GM12801 (cell line): ENCODE measurements around the gene FNDC1.

Source experiments
- TF ChIP-seq, protein P1 (sequence below): IDR thresholded peaks from one replicate; pipeline ENCODE4 v1.5.1; 2011; ENCODE audit warnings: control low read depth; ENCODE audit not compliant: insufficient read length; ENCODE audit errors: extremely low read depth

The FNDC1 gene

DNA sequence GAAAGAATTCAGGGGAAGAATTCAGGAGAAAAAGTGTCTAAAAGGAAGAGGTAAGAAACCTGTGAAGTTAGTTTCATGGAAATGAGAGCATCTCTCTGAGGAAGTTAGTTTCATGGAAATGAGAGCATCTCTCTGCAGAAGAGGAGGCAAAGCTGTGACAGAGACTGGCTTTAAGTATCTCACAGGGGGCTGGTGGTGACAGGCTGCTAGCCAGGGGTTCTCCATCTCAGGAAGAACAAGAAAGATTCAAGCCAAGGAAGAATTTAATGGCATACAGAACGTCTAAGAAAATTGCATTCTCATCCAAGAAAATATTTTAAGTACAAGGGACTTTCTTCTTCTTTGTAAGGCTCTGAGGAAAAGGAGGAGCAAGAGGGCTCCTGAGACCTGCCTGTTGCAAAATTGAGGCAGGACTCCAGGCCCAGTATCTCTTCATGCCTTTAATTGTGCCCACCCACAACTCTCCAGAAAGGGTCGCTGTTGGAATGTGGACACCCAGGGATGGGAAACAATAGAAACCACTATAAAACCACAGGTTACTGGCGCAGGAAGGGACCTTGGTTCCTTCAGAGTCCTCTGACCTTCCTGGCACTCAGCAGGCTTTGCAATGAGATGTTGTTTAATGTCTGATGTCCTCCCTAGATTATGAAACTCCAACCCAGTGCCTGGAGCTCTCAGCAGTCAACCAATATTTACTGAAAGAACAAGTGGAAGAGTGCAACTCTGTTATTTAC, 136.8 kb downstream of the FNDC1 start:
- TF ChIP-seq, protein P1, sequence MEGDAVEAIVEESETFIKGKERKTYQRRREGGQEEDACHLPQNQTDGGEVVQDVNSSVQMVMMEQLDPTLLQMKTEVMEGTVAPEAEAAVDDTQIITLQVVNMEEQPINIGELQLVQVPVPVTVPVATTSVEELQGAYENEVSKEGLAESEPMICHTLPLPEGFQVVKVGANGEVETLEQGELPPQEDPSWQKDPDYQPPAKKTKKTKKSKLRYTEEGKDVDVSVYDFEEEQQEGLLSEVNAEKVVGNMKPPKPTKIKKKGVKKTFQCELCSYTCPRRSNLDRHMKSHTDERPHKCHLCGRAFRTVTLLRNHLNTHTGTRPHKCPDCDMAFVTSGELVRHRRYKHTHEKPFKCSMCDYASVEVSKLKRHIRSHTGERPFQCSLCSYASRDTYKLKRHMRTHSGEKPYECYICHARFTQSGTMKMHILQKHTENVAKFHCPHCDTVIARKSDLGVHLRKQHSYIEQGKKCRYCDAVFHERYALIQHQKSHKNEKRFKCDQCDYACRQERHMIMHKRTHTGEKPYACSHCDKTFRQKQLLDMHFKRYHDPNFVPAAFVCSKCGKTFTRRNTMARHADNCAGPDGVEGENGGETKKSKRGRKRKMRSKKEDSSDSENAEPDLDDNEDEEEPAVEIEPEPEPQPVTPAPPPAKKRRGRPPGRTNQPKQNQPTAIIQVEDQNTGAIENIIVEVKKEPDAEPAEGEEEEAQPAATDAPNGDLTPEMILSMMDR, result no peak

GRCh38 chr6:159307246-159307790, 138.1 kb downstream of the FNDC1 start:
- TF ChIP-seq, protein P1, result no peak

- TF ChIP-seq, protein P1, result no peak
Measured at GRCh38 chr6:159308198-159308597, 139.0 kb downstream of the FNDC1 start.

- TF ChIP-seq, protein P1, result no peak
Measured at GRCh38 chr6:159309723-159310122, 140.5 kb downstream of the FNDC1 start.

GRCh38 chr6:159311618-159312017, 142.4 kb downstream of the FNDC1 start:
- TF ChIP-seq, protein P1, result no peak

- TF ChIP-seq, protein P1, result no peak
Measured at GRCh38 chr6:159312206-159312605, 143.0 kb downstream of the FNDC1 start.

- TF ChIP-seq, protein P1, result no peak
Measured at GRCh38 chr6:159313018-159313417, 143.8 kb downstream of the FNDC1 start.
